ENCODE results near the gene CCDC28A.

Gene CCDC28A

GRCh38 chr6:138773177-138774091 is at the start of gene CCDC28A:
Gene CCDC28A (plus strand): TSS chr6:138773769. CDS start chr6:138776121, 2,352 bp downstream.
- CTCF ChIA-PET: interaction anchor here (0.6 to 12.8 kb wide), 6 partner anchors 81 to 345 kb away, joined by 3 to 157 read pairs (median 4); no protein-coding TSS in a partner anchor
- TF ChIP-seq HIC1 (tag by site-specific recombination; IDR thresholded peaks at IDR 0.05) (no peak), ZBTB21 (tag by site-specific recombination; IDR thresholded peaks at IDR 0.05) (peak; percentile 89), WT1 (tag by site-specific recombination; IDR thresholded peaks at IDR 0.05) (0 out of 2 replicates have a peak, but pooled peaks have one; percentile 6), ZEB2 (tag by site-specific recombination; IDR thresholded peaks at IDR 0.05) (peak; percentile 22; the same call in 1 of the 2 replicates), KLF1 (tag by site-specific recombination; IDR thresholded peaks at IDR 0.05) (peak; percentile 80), ZBTB20 (tag by site-specific recombination; IDR thresholded peaks at IDR 0.05) (peak; percentile 97), ZNF362 (tag by site-specific recombination; IDR thresholded peaks at IDR 0.05) (no peak), ZNF335 (tag by site-specific recombination; conservative IDR thresholded peaks at IDR 0.05) (peak; percentile 75), ZNF548 (tag by site-specific recombination; IDR thresholded peaks at IDR 0.05) (no peak), MZF1 (tag by site-specific recombination; IDR thresholded peaks at IDR 0.05; ENCODE audit: borderline replicate concordance) (peak; percentile 79; the same call in 1 of the 2 replicates), ZNF398 (tag by site-specific recombination; IDR thresholded peaks at IDR 0.05) (peak; percentile 63; the same call in 1 of the 2 replicates), REST (tag by site-specific recombination; IDR thresholded peaks at IDR 0.05) (peak; percentile 2; the same call in 1 of the 2 replicates), ZNF629 (tag by site-specific recombination; IDR thresholded peaks at IDR 0.05) (peak; percentile 94), KLF8 (tag by site-specific recombination; IDR thresholded peaks at IDR 0.05) (peak; percentile 78), PBX3 (CRISPR knock-in tag; IDR thresholded peaks at IDR 0.05) (peak; percentile 43; the same call in 1 of the 2 replicates), ATF2 (tag by site-specific recombination; IDR thresholded peaks at IDR 0.05; ENCODE audit: low read depth) (peak; percentile 94), OSR2 (tag by site-specific recombination; IDR thresholded peaks at IDR 0.05) (no peak), GLIS1 (tag by site-specific recombination; IDR thresholded peaks at IDR 0.05) (peak; percentile 70), ZNF501 (tag by site-specific recombination; IDR thresholded peaks at IDR 0.05) (0 out of 2 replicates have a peak, but pooled peaks have one; percentile 14), SP3 (tag by site-specific recombination; IDR thresholded peaks at IDR 0.05) (peak; percentile 98), ZNF660 (tag by site-specific recombination; IDR thresholded peaks at IDR 0.05) (0 out of 2 replicates have a peak, but pooled peaks have one; percentile 61), KLF7 (tag by site-specific recombination; IDR thresholded peaks at IDR 0.05; ENCODE audit: borderline replicate concordance) (peak; percentile 67; the same call in 1 of the 2 replicates)

More at GRCh38 chr6:138773177-138774091, at the start of gene CCDC28A:
- Histone ChIP-seq H3K9me3 (ENCODE audit: control insufficient read depth, insufficient read depth, low read depth, low read length) (no peaks in the 10 kb centered on the region), H3K36me3 (ENCODE audit: control insufficient read depth in 2 of 2, insufficient read depth in 1 of 2, low read length in 2 of 2) (peaks cover 9 to 11% of the 10 kb centered on the region in 2 experiments; a peak in 2 of 3 replicates), H3K4me3 (ENCODE audit: low read depth, low read length) (peak within 1 kb of the TSS; percentile 87), H3K27ac (ENCODE audit: extremely low read depth, low read depth, low read length) (peak within 1 kb of the TSS; percentile 88), H3K4me1 (ENCODE audit: control insufficient read depth, insufficient read depth, low read length) (no peaks in the 10 kb centered on the region)
- POLR2A ChIA-PET: interaction anchor here (0.5 to 2.5 kb wide), 12 partner anchors 10 to 1577 kb away, joined by 3 to 12 read pairs (median 4); partner anchors contain the start of gene CITED2
